ENCODE results near the gene MOB3A.

DNA sequence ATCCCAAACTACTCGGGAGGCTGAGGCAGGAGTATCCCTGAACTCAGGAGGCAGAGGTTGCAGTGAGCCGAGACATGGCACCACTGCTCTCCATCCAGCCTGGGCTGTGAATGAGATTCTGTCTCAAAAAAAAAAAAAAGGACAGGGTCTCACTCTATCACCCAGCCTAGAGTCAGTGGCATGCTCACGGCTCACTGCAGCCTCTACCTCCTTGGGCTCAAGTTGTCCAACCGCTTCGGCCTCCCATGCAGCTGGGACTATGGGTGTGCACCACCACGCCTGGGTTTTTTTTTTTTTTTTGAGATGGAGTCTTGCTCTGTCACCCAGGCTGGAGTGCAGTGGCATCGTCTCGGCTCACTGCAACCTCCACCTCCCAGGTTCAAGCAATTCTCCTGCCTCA, 59.7 kb downstream of the MOB3A start:
- TF ChIP-seq EZH2phosphoT487 (IDR thresholded peaks at IDR 0.05; ENCODE audit: low read depth), result no peak
- TF ChIP-seq, protein P1, sequence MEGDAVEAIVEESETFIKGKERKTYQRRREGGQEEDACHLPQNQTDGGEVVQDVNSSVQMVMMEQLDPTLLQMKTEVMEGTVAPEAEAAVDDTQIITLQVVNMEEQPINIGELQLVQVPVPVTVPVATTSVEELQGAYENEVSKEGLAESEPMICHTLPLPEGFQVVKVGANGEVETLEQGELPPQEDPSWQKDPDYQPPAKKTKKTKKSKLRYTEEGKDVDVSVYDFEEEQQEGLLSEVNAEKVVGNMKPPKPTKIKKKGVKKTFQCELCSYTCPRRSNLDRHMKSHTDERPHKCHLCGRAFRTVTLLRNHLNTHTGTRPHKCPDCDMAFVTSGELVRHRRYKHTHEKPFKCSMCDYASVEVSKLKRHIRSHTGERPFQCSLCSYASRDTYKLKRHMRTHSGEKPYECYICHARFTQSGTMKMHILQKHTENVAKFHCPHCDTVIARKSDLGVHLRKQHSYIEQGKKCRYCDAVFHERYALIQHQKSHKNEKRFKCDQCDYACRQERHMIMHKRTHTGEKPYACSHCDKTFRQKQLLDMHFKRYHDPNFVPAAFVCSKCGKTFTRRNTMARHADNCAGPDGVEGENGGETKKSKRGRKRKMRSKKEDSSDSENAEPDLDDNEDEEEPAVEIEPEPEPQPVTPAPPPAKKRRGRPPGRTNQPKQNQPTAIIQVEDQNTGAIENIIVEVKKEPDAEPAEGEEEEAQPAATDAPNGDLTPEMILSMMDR (IDR thresholded peaks at IDR 0.05; ENCODE audit: low read depth, low read length), result no peak

Data from OCI-LY3 (cell line).